ENCODE data around the gene ZNF438.
A peak's percentile ranks its signal among the peaks of the same experiment; 100 is the strongest.
"Not testable (repeated sequence)": the region's sequence is repeated elsewhere in the genome, so short reads cannot be mapped to it uniquely, and the experiment has no call there.

The ZNF438 gene

GRCh38 chr10:30963992-30964930 is 67.4 kb downstream of the ZNF438 start:
- Histone ChIP-seq H2AFZ (ENCODE audit: low read depth, low read length) (peak overlapping the region; percentile 17; the same call in 1 of the 2 replicates), H3K4me2 (ENCODE audit: insufficient read depth, low read length) (peak overlapping the region; percentile 7; the same call in 1 of the 2 replicates), H3K4me3 (ENCODE audit: low read depth in 1 of 2, low read length in 2 of 2) (no peak overlapping the region), H3K36me3 (ENCODE audit: insufficient read depth, low read length) (no peaks in the 10 kb centered on the region), H3K4me1 (ENCODE audit: insufficient read depth, low read length) (peaks cover 39% of the 10 kb centered on the region), H3K79me2 (ENCODE audit: insufficient read depth, low read length) (no peaks in the 10 kb centered on the region), H3K9me3 (ENCODE audit: insufficient read depth, low read length, severe bottlenecking) (no peaks in the 10 kb centered on the region), H3K27me3 (ENCODE audit: insufficient read depth, low read length, poor library complexity) (no peaks in the 10 kb centered on the region), H3K9ac (ENCODE audit: low read depth, low read length) (no peak overlapping the region; the same call in 1 of the 2 replicates), H4K20me1 (ENCODE audit: insufficient read depth, low read length) (no peaks in the 10 kb centered on the region), H3K27ac (ENCODE audit: low read length) (peak overlapping the region; percentile 58)
- DNase-seq, result no peak
- TF ChIP-seq EZH2 (IDR thresholded peaks at IDR 0.05; ENCODE audit: borderline replicate concordance, low read depth, low read length, severe bottlenecking) (no peak), CTCF (IDR thresholded peaks at IDR 0.05; ENCODE audit: borderline replicate concordance, extremely low read depth, low read length, poor library complexity, severe bottlenecking) (no peak)
- ATAC-seq (ENCODE audit: insufficient read depth, low read depth), result peak; percentile 51; the same call in 2 of the 3 replicates

GRCh38 chr10:30962522-30962921 is 69.1 kb downstream of the ZNF438 start:
- Histone ChIP-seq H3K9me3 (ENCODE audit: insufficient read depth, low read length, severe bottlenecking) (no peaks in the 10 kb centered on the region), H3K27ac (ENCODE audit: low read length) (no peak overlapping the region), H3K4me1 (ENCODE audit: insufficient read depth, low read length) (peaks cover 23% of the 10 kb centered on the region), H3K9ac (ENCODE audit: low read depth, low read length) (no peak overlapping the region), H4K20me1 (ENCODE audit: insufficient read depth, low read length) (no peaks in the 10 kb centered on the region), H3K79me2 (ENCODE audit: insufficient read depth, low read length) (no peaks in the 10 kb centered on the region), H3K27me3 (ENCODE audit: insufficient read depth, low read length, poor library complexity) (no peaks in the 10 kb centered on the region), H3K4me2 (ENCODE audit: insufficient read depth, low read length) (no peak overlapping the region), H3K4me3 (ENCODE audit: low read depth in 1 of 2, low read length in 2 of 2) (no peak overlapping the region), H2AFZ (ENCODE audit: low read depth, low read length) (no peak overlapping the region), H3K36me3 (ENCODE audit: insufficient read depth, low read length) (no peaks in the 10 kb centered on the region)
- ATAC-seq (ENCODE audit: insufficient read depth, low read depth) (no peak), DNase-seq (no peak)
- no peak for TF ChIP-seq EZH2 (IDR thresholded peaks at IDR 0.05; ENCODE audit: borderline replicate concordance, low read depth, low read length, severe bottlenecking)
- no peak for TF ChIP-seq CTCF (IDR thresholded peaks at IDR 0.05; ENCODE audit: borderline replicate concordance, extremely low read depth, low read length, poor library complexity, severe bottlenecking)

GRCh38 chr10:30959836-30960210 is 71.8 kb downstream of the ZNF438 start:
- H4K20me1 ChIP-seq (ENCODE audit: insufficient read depth, low read length), result no peaks in the 10 kb centered on the region
- no peak overlapping the region for H2AFZ ChIP-seq (ENCODE audit: low read depth, low read length)
- no peak overlapping the region for H3K4me3 ChIP-seq (ENCODE audit: low read depth in 1 of 2, low read length in 2 of 2)
- ATAC-seq (ENCODE audit: insufficient read depth, low read depth) (no peak), DNase-seq (no peak)
- no peaks in the 10 kb centered on the region for H3K36me3 ChIP-seq (ENCODE audit: insufficient read depth, low read length)
- no peaks in the 10 kb centered on the region for H3K27me3 ChIP-seq (ENCODE audit: insufficient read depth, low read length, poor library complexity)
- H3K4me2 ChIP-seq (ENCODE audit: insufficient read depth, low read length), result no peak overlapping the region
- H3K79me2 ChIP-seq (ENCODE audit: insufficient read depth, low read length), result no peaks in the 10 kb centered on the region
- H3K4me1 ChIP-seq (ENCODE audit: insufficient read depth, low read length), result peaks cover 14% of the 10 kb centered on the region
- H3K9me3 ChIP-seq (ENCODE audit: insufficient read depth, low read length, severe bottlenecking), result no peaks in the 10 kb centered on the region
- no peak overlapping the region for H3K9ac ChIP-seq (ENCODE audit: low read depth, low read length)
- H3K27ac ChIP-seq (ENCODE audit: low read length), result no peak overlapping the region
- TF ChIP-seq CTCF (IDR thresholded peaks at IDR 0.05; ENCODE audit: borderline replicate concordance, extremely low read depth, low read length, poor library complexity, severe bottlenecking), result no peak
- no peak for TF ChIP-seq EZH2 (IDR thresholded peaks at IDR 0.05; ENCODE audit: borderline replicate concordance, low read depth, low read length, severe bottlenecking)

- ATAC-seq (ENCODE audit: insufficient read depth, low read depth); H3K9ac ChIP-seq (ENCODE audit: low read depth, low read length); H3K27ac ChIP-seq (ENCODE audit: low read length); H3K4me3 ChIP-seq (ENCODE audit: low read depth in 1 of 2, low read length in 2 of 2); H4K20me1 ChIP-seq (ENCODE audit: insufficient read depth, low read length); H3K27me3 ChIP-seq (ENCODE audit: insufficient read depth, low read length, poor library complexity); H3K36me3 ChIP-seq (ENCODE audit: insufficient read depth, low read length); H3K4me1 ChIP-seq (ENCODE audit: insufficient read depth, low read length); H3K4me2 ChIP-seq (ENCODE audit: insufficient read depth, low read length); H3K9me3 ChIP-seq (ENCODE audit: insufficient read depth, low read length, severe bottlenecking); H2AFZ ChIP-seq (ENCODE audit: low read depth, low read length); DNase-seq; H3K79me2 ChIP-seq (ENCODE audit: insufficient read depth, low read length): not testable (repeated sequence)
These were observed 82.4 kb downstream of the ZNF438 start for GRCh38 chr10:30949218-30949617.
